ENCODE measurements around the gene RHOJ.

The RHOJ gene

DNA sequence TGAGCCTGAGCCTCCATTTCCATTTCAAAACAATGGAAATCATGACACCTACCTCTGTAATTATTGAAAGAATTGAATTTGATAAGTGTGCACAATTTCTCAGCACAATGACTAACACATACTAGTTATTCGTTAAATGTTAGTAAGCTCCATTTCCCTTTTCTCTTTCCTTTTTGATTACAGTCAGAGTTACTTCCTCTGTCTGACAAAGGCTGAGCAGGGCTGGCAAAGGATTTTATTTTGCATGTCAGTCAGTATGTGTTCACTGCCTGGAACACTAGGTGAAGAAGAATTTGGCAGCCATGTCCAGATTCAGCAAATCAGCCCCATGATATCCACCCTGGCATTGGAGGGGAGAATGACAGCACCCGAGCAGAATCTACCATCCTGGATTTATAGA, 12.2 kb upstream of the RHOJ start:
- Mint-ChIP-seq H3K4me3 (no peak overlapping the region), H3K27me3 (no peaks in the 10 kb centered on the region), H3K4me1 (no peaks in the 10 kb centered on the region), H3K9me3 (peaks cover 6 to 7% of the 10 kb centered on the region in 2 donors), H3K36me3 (no peaks in the 10 kb centered on the region), H3K27ac (no peak overlapping the region)
- ATAC-seq (replicated peaks) (no peak), DNase-seq (no peak)

DNA sequence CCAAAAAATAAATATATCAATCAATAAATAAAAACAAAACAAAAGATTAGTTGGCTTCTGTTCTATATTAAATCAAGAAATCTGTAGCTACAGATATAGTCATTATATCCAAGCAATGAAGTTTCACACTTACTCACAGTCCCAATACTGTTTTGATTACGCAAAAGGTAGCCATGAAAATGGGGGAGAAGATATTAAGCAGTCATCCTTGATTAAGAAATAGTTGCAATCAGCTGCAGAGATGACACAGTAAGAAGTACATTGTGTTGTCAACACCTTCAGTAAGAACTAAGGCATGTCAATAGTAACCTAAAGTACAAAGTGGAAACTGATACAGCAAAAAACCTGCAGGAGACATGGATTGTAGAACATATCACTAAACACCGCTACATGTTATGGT, 11.0 kb upstream of the RHOJ start:
- no peak for ATAC-seq (replicated peaks)
- Mint-ChIP-seq H3K9me3 (peaks cover 6 to 11% of the 10 kb centered on the region in 2 donors), H3K4me3 (no peak overlapping the region), H3K4me1 (no peaks in the 10 kb centered on the region), H3K36me3 (no peaks in the 10 kb centered on the region), H3K27ac (no peak overlapping the region), H3K27me3 (peaks cover 0 to 3% of the 10 kb centered on the region in 2 donors)
- DNase-seq = no peak

DNA sequence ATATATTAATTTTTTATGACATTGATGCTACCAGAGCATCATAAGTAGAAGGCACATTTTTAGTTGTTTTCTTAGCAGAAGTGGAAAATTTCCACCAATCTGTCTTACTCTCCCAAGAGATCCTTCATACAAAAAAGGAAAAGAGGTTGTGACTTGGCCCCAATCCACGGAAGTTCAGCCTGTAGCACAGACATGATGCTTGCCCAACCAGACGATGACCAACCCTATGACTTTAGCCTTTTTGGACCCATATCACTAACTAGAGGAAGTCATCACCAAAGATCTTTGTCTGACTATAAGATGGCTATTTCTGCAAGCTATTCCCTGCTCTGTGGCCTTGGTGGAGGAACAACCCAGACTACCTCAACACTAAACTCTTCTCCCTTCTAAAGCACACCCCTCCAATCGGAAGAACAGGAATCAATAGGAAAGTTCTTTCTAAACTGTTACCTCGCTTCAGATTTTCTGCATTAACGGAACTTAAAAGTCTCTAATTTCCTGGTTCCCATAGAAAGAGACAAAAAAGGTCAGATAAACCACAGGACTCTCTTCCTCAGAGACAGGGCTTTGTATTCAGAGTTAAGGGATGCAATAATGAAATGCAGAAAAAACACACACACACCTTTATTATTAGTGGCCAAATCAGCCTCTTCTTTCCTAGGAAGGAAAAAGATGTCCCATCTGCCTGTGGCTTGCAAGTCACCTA, 4.1 kb upstream of the RHOJ start:
- H3K27ac Mint-ChIP-seq = no peak overlapping the region
- peaks cover 3 to 9% of the 10 kb centered on the region in 2 donors for H3K27me3 Mint-ChIP-seq
- H3K9me3 Mint-ChIP-seq = peaks cover 4 to 6% of the 10 kb centered on the region in 2 donors
- H3K4me3 Mint-ChIP-seq = no peak overlapping the region
- H3K36me3 Mint-ChIP-seq = no peaks in the 10 kb centered on the region
- ATAC-seq (replicated peaks) (no peak), DNase-seq (no peak)
- H3K4me1 Mint-ChIP-seq = no peaks in the 10 kb centered on the region

DNA sequence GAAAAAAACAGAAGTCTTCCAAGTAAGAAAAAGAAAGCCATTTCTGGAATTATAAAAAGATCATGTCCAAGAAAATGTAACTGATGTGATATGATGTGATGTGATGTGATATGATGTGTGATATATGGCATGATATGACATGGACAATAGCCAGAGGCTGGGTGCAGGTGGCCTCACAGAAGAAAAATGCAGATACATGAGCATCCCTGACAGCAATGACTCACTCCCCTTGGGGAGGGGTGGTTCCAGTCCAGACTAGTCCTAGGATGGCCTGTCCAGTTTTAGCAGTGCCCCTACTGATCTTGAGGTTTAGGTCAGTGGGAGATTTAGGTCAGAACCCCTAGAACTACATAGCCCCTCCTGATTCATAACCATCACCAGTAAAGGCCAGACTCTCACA, 3.5 kb upstream of the RHOJ start:
- Mint-ChIP-seq H3K27me3 (peaks cover 3 to 9% of the 10 kb centered on the region in 2 donors), H3K4me1 (no peaks in the 10 kb centered on the region), H3K4me3 (no peak overlapping the region), H3K27ac (no peak overlapping the region), H3K9me3 (peaks cover 4% of the 10 kb centered on the region in 2 donors), H3K36me3 (no peaks in the 10 kb centered on the region)
- DNase-seq = no peak
- ATAC-seq (replicated peaks) = no peak

DNA sequence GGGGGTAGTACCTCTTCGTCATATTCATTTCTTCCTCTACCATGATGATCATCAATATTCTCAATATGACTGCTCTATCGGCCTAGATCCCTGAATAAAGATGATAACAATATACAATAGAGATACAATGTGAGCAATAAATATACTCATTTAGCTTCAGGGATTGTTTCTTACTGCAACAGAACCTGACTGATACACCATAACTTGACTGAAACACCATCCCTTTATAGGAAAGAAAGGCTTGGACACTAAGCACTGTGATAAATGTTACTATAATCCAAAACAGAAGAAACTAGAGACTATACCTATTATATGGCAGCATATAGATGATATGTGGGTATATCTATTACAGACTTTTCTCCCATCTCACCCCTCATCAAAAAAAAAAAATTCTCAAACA, 1.2 kb upstream of the RHOJ start:
- ATAC-seq (replicated peaks) = no peak
- H3K9me3 Mint-ChIP-seq = peaks cover 0 to 3% of the 10 kb centered on the region in 2 donors
- no peaks in the 10 kb centered on the region for H3K4me1 Mint-ChIP-seq
- H3K27ac Mint-ChIP-seq = no peak overlapping the region
- DNase-seq = no peak
- no peaks in the 10 kb centered on the region for H3K36me3 Mint-ChIP-seq
- no peak overlapping the region for H3K4me3 Mint-ChIP-seq
- peaks cover 0 to 9% of the 10 kb centered on the region in 2 donors for H3K27me3 Mint-ChIP-seq

DNA sequence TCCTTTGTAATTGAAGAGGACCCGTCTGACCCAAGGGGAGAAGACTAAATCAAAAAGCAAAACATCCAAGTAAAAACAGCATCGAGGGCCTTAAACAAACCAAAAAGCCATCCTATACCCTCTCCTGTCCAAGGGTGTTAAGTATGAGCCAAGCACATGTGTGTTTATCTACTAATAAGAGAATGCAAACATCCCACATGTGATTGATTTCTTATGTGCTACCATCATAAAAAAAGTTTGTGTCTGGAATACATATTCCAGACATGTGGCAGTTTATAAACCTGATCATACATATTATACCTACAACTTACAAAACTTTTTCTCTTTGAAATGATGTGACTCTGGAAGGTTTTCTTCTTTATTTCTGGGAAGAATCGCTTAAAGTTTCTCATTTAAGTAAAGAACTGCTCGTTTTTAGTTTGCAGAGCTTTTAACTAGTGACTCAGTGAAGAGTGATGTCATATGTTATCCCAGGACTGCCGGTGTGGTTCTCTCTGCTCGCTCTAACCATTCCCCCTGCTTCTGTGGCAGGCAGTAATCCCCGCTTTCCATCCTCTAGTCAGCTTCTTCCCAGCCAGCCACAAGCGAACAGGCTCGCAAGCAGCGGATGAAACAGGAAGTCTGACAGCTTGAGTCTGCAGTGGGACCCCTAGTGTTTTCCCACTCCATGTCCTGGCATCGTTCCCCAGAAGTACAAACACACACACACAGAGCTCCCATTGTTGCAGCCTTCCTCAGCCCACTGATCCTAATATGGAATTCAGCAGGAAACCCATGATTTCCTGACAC, 431 bp upstream of the RHOJ start:
- Mint-ChIP-seq H3K27me3 (peaks cover 0 to 9% of the 10 kb centered on the region in 2 donors), H3K9me3 (peaks cover 0 to 3% of the 10 kb centered on the region in 2 donors), H3K36me3 (no peaks in the 10 kb centered on the region), H3K4me1 (no peaks in the 10 kb centered on the region), H3K4me3 (no peak overlapping the region), H3K27ac (no peak overlapping the region)
- DNase-seq = no peak
- ATAC-seq (replicated peaks) = no peak

DNA sequence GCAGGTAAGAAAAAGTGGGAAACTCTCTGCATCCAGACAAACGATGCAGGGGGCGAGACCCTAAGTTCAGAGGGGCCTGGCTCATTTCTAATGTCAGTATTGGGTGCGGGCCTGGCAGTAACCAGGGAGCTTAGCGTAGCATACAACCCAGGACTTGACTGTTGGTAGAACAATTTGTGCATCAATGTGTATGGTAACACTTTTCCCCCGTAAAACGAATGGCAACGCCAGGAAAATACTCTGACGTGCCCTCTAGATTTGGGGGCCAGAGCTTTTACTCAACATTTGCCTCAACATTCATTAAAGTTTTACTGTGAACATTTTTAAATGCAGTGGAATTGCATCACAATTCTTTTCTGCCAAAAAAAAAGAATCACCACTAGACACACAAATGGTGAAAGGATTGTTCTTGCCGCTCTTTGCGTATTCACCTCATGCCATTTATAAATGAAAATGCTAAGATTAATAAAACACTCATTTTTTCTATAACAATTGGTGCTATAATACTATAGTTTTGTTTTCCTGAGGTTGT, 867 bp downstream of the RHOJ start:
- no peak for DNase-seq
- Mint-ChIP-seq H3K36me3 (no peaks in the 10 kb centered on the region), H3K9me3 (peaks cover 0 to 3% of the 10 kb centered on the region in 2 donors), H3K4me1 (no peaks in the 10 kb centered on the region), H3K27ac (no peak overlapping the region), H3K4me3 (no peak overlapping the region), H3K27me3 (peaks cover 0 to 8% of the 10 kb centered on the region in 2 donors)
- ATAC-seq (replicated peaks) = no peak

DNA sequence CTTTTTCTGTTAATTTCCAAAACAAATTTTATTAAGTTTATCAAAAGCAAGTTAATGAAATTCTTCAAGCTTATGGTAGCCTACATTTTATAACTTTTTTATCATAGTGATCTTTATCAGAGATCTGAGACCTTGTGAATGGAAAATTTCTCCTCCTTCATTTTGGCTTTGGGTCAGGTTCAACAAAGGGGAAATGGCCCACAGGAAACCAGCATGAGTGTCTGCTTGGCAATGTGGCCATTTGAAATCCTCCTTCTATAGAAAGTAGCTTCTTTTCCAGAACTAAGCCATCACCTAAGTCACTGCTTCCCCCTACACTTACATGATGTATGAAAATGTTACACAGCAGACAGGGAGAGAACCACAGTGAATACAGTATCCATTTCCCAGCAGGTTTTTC, 1.6 kb downstream of the RHOJ start:
- no peak overlapping the region for H3K4me3 Mint-ChIP-seq
- peaks cover 0 to under 1% of the 10 kb centered on the region in 2 donors for H3K27me3 Mint-ChIP-seq
- no peaks in the 10 kb centered on the region for H3K4me1 Mint-ChIP-seq
- no peaks in the 10 kb centered on the region for H3K36me3 Mint-ChIP-seq
- no peak for ATAC-seq (replicated peaks)
- peaks cover 0 to 3% of the 10 kb centered on the region in 2 donors for H3K9me3 Mint-ChIP-seq
- no peak for DNase-seq
- H3K27ac Mint-ChIP-seq = no peak overlapping the region

DNA sequence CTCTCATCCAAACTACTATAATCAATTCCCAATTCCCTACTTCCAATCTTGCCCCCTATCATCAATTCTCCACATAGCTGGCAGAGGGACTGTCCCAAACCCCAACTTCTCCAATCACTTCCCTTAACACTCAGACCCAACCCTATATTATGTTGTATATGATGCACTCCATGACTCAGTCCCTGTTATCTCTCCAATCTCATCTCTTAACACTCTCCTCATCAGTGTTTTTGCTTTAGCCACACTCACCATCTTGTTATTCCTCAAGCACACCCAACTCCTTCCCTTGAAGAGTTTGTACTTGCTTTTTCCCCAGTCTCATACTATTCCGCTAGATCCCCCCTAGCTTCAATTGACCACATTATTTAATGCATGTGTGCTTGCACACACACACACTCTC, 4.9 kb downstream of the RHOJ start:
- no peaks in the 10 kb centered on the region for H3K36me3 Mint-ChIP-seq
- peaks cover 0 to under 1% of the 10 kb centered on the region in 2 donors for H3K27me3 Mint-ChIP-seq
- H3K4me3 Mint-ChIP-seq = no peak overlapping the region
- DNase-seq (no peak), ATAC-seq (replicated peaks) (no peak)
- no peaks in the 10 kb centered on the region for H3K4me1 Mint-ChIP-seq
- no peak overlapping the region for H3K27ac Mint-ChIP-seq
- H3K9me3 Mint-ChIP-seq = peaks cover 0 to 2% of the 10 kb centered on the region in 2 donors

DNA sequence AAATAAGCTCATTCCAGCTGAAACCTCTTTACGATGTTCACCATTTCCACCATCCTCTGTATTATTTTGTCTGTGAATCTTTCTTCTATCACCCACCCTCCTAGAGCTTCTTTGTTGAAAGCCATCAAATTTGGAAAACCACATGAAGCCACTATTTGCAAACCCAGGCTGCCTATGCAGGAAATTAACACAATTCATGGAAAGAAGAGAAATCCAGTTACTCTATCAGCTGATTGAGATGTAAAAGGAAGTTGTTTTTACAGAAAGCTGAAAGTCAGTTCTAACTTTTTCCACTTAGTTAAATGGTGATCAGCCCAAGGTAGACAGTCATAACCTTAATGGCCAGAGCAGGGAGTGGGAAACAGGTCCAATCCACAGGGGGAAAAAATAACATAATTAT, 6.6 kb downstream of the RHOJ start:
- ATAC-seq (replicated peaks) (no peak), DNase-seq (no peak)
- H3K27me3 Mint-ChIP-seq = peaks cover 0 to 9% of the 10 kb centered on the region in 2 donors
- no peak overlapping the region for H3K4me3 Mint-ChIP-seq
- no peak overlapping the region for H3K27ac Mint-ChIP-seq
- no peaks in the 10 kb centered on the region for H3K4me1 Mint-ChIP-seq
- peaks cover 0 to 2% of the 10 kb centered on the region in 2 donors for H3K9me3 Mint-ChIP-seq
- H3K36me3 Mint-ChIP-seq = no peaks in the 10 kb centered on the region

DNA sequence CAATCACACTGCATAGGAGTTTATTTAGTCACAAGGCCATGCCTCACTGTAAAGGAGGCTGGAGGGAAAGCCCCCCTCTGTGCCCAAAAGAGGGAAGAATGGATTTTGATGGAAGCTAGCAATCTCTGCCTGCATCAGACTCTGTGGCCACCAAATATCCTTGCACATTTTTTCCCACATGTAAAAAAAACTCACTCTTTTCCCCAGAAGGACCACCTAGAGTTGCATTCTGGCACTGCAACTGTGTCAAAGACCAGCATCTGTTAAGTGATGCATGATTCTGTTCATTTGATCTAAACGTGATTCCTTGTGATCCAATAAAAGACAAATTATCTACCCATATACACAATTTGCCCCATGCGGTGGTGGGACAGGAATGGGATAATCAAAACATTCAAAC, 8.0 kb downstream of the RHOJ start:
- Mint-ChIP-seq H3K27me3 (peaks cover 0 to 9% of the 10 kb centered on the region in 2 donors), H3K4me1 (no peaks in the 10 kb centered on the region), H3K27ac (no peak overlapping the region), H3K4me3 (no peak overlapping the region), H3K9me3 (peaks cover 0 to 2% of the 10 kb centered on the region in 2 donors), H3K36me3 (no peaks in the 10 kb centered on the region)
- no peak for DNase-seq
- no peak for ATAC-seq (replicated peaks)

DNA sequence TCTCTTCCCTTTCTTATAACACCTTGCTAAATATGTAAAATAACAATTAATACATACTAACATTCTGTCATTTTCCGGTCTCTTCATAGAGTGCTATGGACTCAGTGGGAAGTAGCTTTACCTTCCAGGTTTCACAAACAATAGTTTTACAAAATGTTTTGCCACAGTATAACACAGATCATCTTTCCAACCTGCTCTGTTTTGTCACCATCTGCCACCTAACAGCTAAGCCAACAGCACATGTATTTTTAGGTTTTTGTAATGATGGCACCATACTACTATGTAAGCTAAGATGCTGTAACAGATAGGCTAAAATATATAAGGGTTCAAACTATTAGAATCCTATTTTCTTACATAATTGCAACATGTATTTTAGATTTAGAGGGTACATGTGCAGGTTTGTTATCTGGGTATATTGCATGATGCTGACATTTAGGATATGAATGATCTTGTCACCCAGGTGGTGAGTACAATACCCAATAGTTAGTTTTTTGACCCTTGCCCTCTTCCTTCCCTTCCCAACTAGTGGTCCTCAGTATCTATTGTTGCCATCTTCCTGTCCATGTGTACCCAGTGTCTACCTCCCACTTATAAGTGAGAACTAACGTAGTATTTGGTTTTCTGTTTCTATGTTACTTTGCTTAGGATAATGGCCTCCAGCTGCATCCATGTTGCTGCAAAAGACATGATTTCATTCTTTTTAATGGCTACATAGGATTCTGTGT, 8.7 kb downstream of the RHOJ start:
- peaks cover 0 to 2% of the 10 kb centered on the region in 2 donors for H3K9me3 Mint-ChIP-seq
- ATAC-seq (replicated peaks) = no peak
- no peaks in the 10 kb centered on the region for H3K36me3 Mint-ChIP-seq
- H3K27me3 Mint-ChIP-seq = peaks cover 0 to 9% of the 10 kb centered on the region in 2 donors
- H3K27ac Mint-ChIP-seq = no peak overlapping the region
- no peaks in the 10 kb centered on the region for H3K4me1 Mint-ChIP-seq
- H3K4me3 Mint-ChIP-seq = no peak overlapping the region
- DNase-seq = no peak

DNA sequence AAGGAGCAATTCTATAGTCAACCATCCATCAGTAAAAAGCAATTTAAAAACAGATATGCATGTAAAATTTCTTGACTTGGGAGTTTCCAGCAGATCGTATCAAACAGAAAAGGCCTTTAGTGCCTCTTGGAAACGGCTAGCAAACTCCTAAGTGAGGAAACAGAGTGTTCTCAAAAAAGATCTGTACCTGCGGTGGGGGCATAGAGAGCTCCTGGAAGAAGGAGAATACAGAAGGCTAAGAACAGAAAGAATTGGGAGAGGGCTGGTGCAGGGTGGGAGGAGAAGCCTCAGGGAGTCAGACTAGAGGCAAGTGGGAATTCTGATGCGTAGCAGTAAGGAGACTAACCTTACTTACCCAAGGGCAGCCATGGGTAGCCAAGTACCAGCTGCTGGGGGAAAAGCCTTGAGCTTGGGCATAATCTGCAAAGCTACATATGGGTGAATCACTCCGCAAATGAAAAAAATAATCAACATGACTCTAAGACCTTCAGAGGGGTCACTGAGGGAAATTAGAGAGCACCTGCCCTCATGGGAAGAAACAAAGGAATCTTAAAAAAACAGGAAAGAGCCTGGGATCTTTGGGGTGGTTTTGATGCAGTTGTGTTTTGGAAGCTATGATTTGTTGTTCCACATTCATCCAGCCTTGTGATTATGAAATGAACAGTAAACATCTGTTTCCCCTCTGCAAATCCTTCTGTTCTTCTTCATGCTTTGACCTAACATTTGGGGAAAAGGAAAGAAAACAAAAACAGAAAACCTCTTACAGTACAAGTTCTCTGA, 10.4 kb downstream of the RHOJ start:
- H3K36me3 Mint-ChIP-seq = no peaks in the 10 kb centered on the region
- H3K27me3 Mint-ChIP-seq = peaks cover 0 to 9% of the 10 kb centered on the region in 2 donors
- ATAC-seq (replicated peaks) (no peak), DNase-seq (no peak)
- no peaks in the 10 kb centered on the region for H3K4me1 Mint-ChIP-seq
- no peak overlapping the region for H3K27ac Mint-ChIP-seq
- H3K4me3 Mint-ChIP-seq = no peak overlapping the region
- H3K9me3 Mint-ChIP-seq = peaks cover 0 to 2% of the 10 kb centered on the region in 2 donors

DNA sequence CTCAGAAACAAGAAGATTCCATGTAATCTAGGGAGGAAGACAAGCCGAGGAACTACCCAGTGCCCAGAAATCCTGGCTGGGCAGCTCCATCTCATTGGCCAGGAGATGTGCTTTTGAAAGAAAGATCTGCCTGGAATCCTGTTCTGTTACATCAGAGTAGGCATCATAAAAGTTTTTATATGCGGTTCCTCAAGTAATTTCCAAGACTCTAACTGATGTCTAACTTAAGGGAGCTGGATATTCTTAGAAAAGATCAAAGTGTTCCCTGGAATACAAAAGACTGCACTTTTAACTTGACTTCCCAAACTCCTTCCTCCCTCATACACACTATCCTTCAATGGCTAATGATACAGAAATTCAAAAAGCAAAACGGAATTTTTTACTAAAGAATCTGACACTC, 16.3 kb downstream of the RHOJ start:
- H3K4me1 Mint-ChIP-seq = no peaks in the 10 kb centered on the region
- no peaks in the 10 kb centered on the region for H3K9me3 Mint-ChIP-seq
- H3K27ac Mint-ChIP-seq = no peak overlapping the region
- DNase-seq (no peak), ATAC-seq (replicated peaks) (no peak)
- no peaks in the 10 kb centered on the region for H3K36me3 Mint-ChIP-seq
- H3K27me3 Mint-ChIP-seq = peaks cover 0 to 4% of the 10 kb centered on the region in 2 donors
- no peak overlapping the region for H3K4me3 Mint-ChIP-seq
